IPS-18a (cell line): Measurements from ENCODE around the gene SPRYD3.

Experiments
- H3K27ac ChIP-seq: one replicate; pipeline ENCODE4 v1.5.1; 2013; ENCODE audit warnings: low read length
- H3K27me3 ChIP-seq: one replicate; pipeline ENCODE4 v1.6.1; 2013; ENCODE audit warnings: mild to moderate bottlenecking, low read length; ENCODE audit not compliant: control insufficient read depth, insufficient read depth
- H3K36me3 ChIP-seq: one replicate; pipeline ENCODE4 v1.6.1; 2013; ENCODE audit warnings: low read depth, low read length; ENCODE audit not compliant: control insufficient read depth
- H3K4me1 ChIP-seq: one replicate; pipeline ENCODE4 v1.6.1; 2013; ENCODE audit warnings: low read depth, low read length; ENCODE audit not compliant: control insufficient read depth
- H3K4me3 ChIP-seq: one replicate; pipeline ENCODE4 v1.5.1; 2013; ENCODE audit warnings: low read length
- H3K9ac ChIP-seq: one replicate; pipeline ENCODE4 v1.6.1; 2013; ENCODE audit warnings: mild to moderate bottlenecking, low read length, moderate library complexity
- H3K9me3 ChIP-seq: one replicate; pipeline ENCODE4 v1.6.1; 2013; ENCODE audit warnings: low read depth, low read length; ENCODE audit not compliant: control insufficient read depth

Gene SPRYD3

GRCh38 chr12:53057816-53058500 lies 21.2 kb downstream of the SPRYD3 start:
- Histone ChIP-seq H3K4me3 (no peak overlapping the region), H3K27me3 (peaks cover 14% of the 10 kb centered on the region), H3K9ac (no peak overlapping the region), H3K9me3 (no peaks in the 10 kb centered on the region), H3K36me3 (no peaks in the 10 kb centered on the region), H3K27ac (no peak overlapping the region), H3K4me1 (peaks cover 3% of the 10 kb centered on the region)

- Histone ChIP-seq H3K36me3 (no peaks in the 10 kb centered on the region), H3K27me3 (peaks cover 14% of the 10 kb centered on the region), H3K27ac (no peak overlapping the region), H3K4me3 (no peak overlapping the region), H3K9me3 (no peaks in the 10 kb centered on the region), H3K9ac (no peak overlapping the region), H3K4me1 (peaks cover 3% of the 10 kb centered on the region)
These were observed 22.3 kb downstream of the SPRYD3 start for GRCh38 chr12:53056901-53057300.

GRCh38 chr12:53056296-53056695 lies 22.9 kb downstream of the SPRYD3 start:
- Histone ChIP-seq H3K9ac (no peak overlapping the region), H3K4me3 (no peak overlapping the region), H3K9me3 (no peaks in the 10 kb centered on the region), H3K4me1 (peaks cover 3% of the 10 kb centered on the region), H3K27ac (no peak overlapping the region), H3K36me3 (no peaks in the 10 kb centered on the region), H3K27me3 (peaks cover 14% of the 10 kb centered on the region)

GRCh38 chr12:53055471-53056266 lies 23.5 kb downstream of the SPRYD3 start:
- H3K9me3 ChIP-seq: no peaks in the 10 kb centered on the region
- no peaks in the 10 kb centered on the region for H3K36me3 ChIP-seq
- no peak overlapping the region for H3K4me3 ChIP-seq
- no peak overlapping the region for H3K27ac ChIP-seq
- H3K9ac ChIP-seq: no peak overlapping the region
- peaks cover 14% of the 10 kb centered on the region for H3K27me3 ChIP-seq
- peaks cover 9% of the 10 kb centered on the region for H3K4me1 ChIP-seq

DNA sequence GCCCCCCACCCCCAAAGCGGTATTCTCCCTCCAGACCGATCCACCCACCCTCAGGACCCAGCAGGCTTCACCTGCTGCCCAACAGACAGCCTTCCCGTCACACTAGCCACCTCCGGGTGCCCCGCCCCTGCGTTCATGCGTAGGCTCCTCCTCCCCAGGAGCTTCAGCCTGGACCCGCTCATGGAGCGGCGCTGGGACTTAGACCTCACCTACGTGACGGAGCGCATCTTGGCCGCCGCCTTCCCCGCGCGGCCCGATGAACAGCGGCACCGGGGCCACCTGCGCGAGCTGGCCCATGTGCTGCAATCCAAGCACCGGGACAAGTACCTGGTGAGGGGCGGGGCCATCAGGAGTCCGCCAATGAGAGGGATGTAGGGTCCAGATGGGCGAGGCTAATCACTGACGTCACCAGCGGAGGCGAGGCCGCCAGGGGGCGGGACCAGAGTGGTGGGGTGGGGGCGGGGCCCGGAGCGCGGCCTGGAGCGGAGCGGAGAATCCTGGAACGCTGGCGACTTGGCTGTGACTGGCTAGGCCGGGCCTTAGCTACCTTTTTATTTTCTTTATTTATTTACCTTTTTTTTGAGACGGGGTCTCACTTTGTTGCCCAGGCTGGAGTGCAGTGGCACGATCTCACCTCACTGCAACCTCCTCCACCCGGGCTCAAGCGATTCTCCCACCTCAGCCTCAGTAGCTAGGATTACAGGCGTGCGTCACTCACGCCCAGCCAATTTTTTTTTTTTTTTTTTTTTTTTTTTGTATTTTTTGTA lies 24.9 kb downstream of the SPRYD3 start:
- peak overlapping the region; percentile 65 for H3K9ac ChIP-seq
- peak overlapping the region; percentile 60 for H3K27ac ChIP-seq
- no peaks in the 10 kb centered on the region for H3K9me3 ChIP-seq
- H3K4me3 ChIP-seq: peak overlapping the region; percentile 85
- H3K36me3 ChIP-seq: no peaks in the 10 kb centered on the region
- peaks cover 20% of the 10 kb centered on the region for H3K4me1 ChIP-seq
- peaks cover 14% of the 10 kb centered on the region for H3K27me3 ChIP-seq

DNA sequence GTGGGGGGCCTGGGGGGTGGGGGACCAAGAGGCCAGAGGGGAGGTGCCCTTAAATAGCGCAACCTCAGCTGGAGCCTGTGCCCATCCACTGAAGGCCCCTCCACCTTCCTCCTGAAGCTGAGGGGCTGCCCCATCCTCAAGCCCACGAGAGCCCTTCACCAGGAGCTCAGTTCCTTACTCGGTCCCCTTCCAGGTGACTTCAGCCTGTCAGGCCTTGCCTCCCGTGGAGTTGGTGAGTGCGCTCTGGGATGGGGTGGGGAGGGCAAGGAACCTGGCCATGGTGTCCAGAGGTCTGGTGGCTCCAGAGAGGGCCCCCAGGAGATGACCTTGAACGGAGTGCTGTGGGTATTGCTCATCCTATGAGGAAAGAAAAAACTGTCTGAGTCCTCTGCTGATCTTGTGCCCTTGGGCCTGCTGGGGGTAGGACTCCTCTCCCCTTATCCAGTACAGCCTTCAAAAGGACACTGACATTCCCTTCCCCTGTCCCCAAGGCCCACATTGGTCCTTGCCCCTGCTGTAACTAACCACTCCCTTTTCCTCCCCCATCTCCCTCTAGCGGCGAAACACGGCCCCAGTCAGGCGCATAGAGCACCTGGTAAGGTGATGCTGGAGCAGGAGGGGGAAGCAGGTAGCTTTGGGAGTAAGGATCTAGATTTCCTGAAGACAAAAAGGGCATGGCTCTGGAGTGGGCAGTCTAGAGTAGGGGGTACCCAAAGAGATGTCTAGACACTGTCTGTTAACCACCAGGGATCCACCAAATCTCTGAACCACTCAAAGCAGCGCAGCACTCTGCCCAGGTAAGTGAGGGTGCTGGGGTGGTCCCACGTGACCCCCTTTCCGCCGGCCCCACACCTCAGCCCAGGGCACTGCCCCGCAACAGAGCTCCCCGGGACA lies 25.7 kb downstream of the SPRYD3 start:
- Histone ChIP-seq H3K9ac (peak overlapping the region; percentile 65), H3K4me1 (peaks cover 29% of the 10 kb centered on the region), H3K27ac (peak overlapping the region; percentile 60), H3K27me3 (peaks cover 14% of the 10 kb centered on the region), H3K36me3 (no peaks in the 10 kb centered on the region), H3K4me3 (peak overlapping the region; percentile 85), H3K9me3 (no peaks in the 10 kb centered on the region)

DNA sequence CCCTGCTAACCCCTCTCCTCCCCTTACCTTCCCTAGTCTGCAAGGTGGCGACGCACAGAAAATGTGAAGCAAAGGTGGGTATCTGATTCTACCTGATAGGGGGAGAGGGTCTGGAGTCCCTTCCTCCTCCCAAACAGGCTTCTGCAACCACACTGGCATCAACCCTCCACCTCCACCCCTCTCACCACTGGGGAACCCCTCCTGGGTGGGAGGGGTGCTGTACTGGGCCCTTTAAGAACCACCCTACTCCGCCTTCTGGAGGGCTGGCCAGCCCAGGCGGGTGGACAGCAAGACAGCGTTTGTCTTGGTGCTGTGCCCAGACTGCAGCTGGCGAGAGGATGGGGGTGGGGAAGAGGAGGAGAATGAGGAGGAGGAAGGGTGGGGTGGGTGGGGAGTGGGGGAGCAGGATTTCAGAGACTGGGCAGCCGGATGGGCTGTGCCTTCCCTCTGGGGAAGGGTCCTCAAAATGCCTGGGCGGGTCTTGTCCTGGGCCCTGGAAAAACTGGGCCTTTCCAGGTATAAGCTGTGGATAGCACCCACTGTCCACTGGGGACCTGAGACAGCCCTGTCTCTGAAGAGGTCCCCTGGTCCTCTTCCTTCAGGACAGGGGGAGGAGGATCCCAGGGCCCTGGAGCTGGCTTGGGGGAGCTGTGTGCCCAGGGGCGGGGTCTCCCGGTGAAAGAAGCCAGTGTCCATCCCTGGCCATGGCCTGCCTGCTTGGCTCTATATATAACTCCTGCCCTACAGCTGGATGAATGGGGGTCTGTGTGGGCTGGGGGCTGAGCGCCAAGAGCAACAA lies 26.6 kb downstream of the SPRYD3 start:
- Histone ChIP-seq H3K27ac (no peak overlapping the region), H3K4me1 (peaks cover 37% of the 10 kb centered on the region), H3K27me3 (peaks cover 14% of the 10 kb centered on the region), H3K4me3 (no peak overlapping the region), H3K9ac (no peak overlapping the region), H3K36me3 (no peaks in the 10 kb centered on the region), H3K9me3 (no peaks in the 10 kb centered on the region)

- no peaks in the 10 kb centered on the region for H3K9me3 ChIP-seq
- no peaks in the 10 kb centered on the region for H3K36me3 ChIP-seq
- no peak overlapping the region for H3K27ac ChIP-seq
- no peak overlapping the region for H3K9ac ChIP-seq
- peaks cover 7% of the 10 kb centered on the region for H3K27me3 ChIP-seq
- peaks cover 37% of the 10 kb centered on the region for H3K4me1 ChIP-seq
- H3K4me3 ChIP-seq: no peak overlapping the region
These were observed 27.2 kb downstream of the SPRYD3 start for GRCh38 chr12:53051881-53052412.

GRCh38 chr12:53051058-53051880 lies 27.9 kb downstream of the SPRYD3 start:
- H3K4me1 ChIP-seq: peaks cover 37% of the 10 kb centered on the region
- no peak overlapping the region for H3K27ac ChIP-seq

More at GRCh38 chr12:53051058-53051880, 27.9 kb downstream of the SPRYD3 start:
- Histone ChIP-seq H3K4me3 (no peak overlapping the region), H3K9me3 (no peaks in the 10 kb centered on the region), H3K27me3 (peaks cover under 1% of the 10 kb centered on the region), H3K9ac (no peak overlapping the region), H3K36me3 (no peaks in the 10 kb centered on the region)
